GM10248 (cell line): Measurements from ENCODE around the gene CRYGN.

Source experiments
- CTCF ChIA-PET: fragments of 300-600 bp; sonication (Branson Sonifier 250); formaldehyde crosslinking; extraction: SDS; loops from one replicate; lab custom pipeline; 2021; ENCODE audit warnings: antibody characterized with exemption; lab: Yijun Ruan, JAX
- POLR2A ChIA-PET: fragments of 350-650 bp; sonication (Branson Sonifier 250); formaldehyde crosslinking; extraction: SDS; loops from one replicate; lab custom pipeline; 2020; ENCODE audit warnings: antibody characterized with exemption; lab: Yijun Ruan, JAX
- DNase-seq: peaks from one replicate; pipeline ENCODE4 v3.0.0; 2012; ENCODE audit errors: extremely low spot score
- TF ChIP-seq, protein P1 (sequence below): IDR thresholded peaks from 2 replicates; pipeline ENCODE4 v1.5.1; 2012; ENCODE audit warnings: mild to moderate bottlenecking, low read depth; ENCODE audit errors: extremely low read depth, missing control alignments, control extremely low read depth

CRYGN gene

DNA sequence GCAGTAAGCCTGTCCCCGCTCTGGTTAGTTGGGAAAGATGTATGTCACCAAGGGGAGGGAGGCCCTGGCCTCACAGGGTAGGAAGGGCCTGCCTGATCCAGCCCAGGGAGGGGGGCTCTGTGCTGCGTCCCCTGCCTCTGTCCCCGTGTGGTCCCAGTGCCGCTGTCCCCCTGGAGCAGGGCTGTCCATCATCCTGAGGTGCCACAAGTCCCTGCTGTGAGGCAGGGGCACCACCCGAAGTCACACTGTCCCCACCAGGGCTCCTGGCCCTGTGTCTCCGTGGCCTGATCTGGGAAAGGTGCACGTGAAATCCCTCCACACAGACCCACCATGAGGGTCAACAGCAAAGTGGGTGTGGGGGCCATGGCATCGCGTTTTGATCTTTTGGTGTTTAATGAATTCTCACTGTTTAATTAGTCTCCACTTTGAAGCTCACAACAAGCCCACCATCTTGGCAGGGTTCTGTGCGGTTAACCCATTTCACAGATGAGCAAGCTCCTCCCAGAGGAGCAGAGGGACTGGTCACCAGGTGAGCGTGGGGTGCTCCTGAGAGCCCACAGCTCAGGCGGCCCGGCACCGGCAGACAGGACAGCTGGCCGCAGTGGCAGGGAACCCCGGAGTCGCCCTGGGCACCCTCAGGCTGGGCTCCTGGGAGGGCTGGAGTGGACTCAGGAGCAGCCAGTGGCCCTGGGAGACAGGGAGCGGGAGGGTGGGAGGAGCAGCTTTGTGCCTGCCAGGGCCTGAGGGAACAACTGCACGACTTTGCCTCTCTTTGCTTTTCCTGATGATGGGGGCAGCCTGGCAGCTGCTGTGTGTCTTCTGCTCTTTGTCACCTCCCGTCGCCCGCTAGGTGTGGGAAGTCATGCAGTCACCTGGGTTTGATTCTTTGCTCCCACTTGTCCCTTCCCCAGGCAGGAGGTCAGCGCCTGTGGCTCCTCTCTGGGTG, 12.0 kb upstream of the CRYGN start:
- POLR2A ChIA-PET: no interaction called here
- CTCF ChIA-PET: interaction anchor here (0.9 to 3.9 kb wide), 5 partner anchors 11 to 136 kb away, joined by 3 to 33 read pairs (median 7); no protein-coding TSS in a partner anchor
- no peak for DNase-seq
- TF ChIP-seq, protein P1, sequence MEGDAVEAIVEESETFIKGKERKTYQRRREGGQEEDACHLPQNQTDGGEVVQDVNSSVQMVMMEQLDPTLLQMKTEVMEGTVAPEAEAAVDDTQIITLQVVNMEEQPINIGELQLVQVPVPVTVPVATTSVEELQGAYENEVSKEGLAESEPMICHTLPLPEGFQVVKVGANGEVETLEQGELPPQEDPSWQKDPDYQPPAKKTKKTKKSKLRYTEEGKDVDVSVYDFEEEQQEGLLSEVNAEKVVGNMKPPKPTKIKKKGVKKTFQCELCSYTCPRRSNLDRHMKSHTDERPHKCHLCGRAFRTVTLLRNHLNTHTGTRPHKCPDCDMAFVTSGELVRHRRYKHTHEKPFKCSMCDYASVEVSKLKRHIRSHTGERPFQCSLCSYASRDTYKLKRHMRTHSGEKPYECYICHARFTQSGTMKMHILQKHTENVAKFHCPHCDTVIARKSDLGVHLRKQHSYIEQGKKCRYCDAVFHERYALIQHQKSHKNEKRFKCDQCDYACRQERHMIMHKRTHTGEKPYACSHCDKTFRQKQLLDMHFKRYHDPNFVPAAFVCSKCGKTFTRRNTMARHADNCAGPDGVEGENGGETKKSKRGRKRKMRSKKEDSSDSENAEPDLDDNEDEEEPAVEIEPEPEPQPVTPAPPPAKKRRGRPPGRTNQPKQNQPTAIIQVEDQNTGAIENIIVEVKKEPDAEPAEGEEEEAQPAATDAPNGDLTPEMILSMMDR: no peak

GRCh38 chr7:151451156-151451555, 11.2 kb upstream of the CRYGN start:
- TF ChIP-seq, protein P1: no peak
- POLR2A ChIA-PET: no interaction called here
- no peak for DNase-seq
- CTCF ChIA-PET: interaction anchor here (1.3 to 3.9 kb wide), 4 partner anchors 11 to 135 kb away, joined by 3 to 33 read pairs (median 12); no protein-coding TSS in a partner anchor

DNA sequence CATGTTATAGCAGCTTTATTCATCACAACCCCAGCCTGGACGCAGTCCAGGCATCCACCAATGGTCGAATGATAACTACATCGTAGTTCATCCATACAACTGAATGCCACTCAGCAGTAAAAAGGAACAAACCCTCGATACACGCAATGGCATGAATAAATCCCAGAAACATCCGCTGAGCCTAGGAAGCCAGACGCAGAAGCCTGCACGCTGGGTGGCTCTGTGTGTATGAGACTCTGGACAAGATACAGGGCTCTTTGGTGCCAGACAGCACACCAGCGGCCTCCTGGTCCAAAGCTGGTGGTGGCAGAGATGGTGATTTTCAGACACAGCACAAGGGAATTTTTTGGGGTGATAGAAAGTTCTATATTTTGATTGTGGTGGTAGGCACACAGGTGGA, 10.0 kb upstream of the CRYGN start:
- DNase-seq: no peak
- TF ChIP-seq, protein P1: no peak
- ChIA-PET POLR2A (no interaction called here), CTCF (interaction anchor here (0.8 to 3.9 kb wide), 12 partner anchors 11 to 433 kb away, joined by 3 to 77 read pairs (median 6); no protein-coding TSS in a partner anchor)

- DNase-seq: peak; percentile 85
- TF ChIP-seq, protein P1: peak; percentile 74
- CTCF ChIA-PET: interaction anchor here (0.7 to 3.9 kb wide), 47 partner anchors 9 to 435 kb away, joined by 3 to 77 read pairs (median 5); partner anchors contain the start of genes CRYGN and WDR86
- POLR2A ChIA-PET: no interaction called here
Measured at GRCh38 chr7:151448261-151449252, 8.6 kb upstream of the CRYGN start.

DNA sequence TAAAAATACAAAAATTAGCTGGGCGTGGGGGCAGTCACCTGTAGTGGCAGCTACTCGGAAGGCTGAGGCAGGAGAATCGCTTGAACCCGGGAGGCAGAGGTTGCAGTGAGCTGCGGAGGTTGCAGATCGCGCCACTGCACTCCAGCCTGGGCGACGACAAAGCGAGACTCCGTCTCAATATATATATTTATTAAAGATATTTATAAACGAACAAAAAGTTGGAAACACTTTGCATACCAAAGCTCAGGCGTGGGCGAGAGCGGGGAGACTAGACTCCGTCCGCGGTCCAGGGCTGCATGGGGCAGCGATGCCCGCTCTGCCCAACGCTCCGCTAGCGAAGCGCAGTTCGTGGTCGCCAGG, 7.9 kb upstream of the CRYGN start:
- CTCF ChIA-PET: interaction anchor here (0.8 to 3.9 kb wide), 35 partner anchors 8 to 324 kb away, joined by 3 to 77 read pairs (median 6); partner anchors contain the start of genes CRYGN and WDR86
- DNase-seq: no peak
- POLR2A ChIA-PET: no interaction called here
- TF ChIP-seq, protein P1: no peak

DNA sequence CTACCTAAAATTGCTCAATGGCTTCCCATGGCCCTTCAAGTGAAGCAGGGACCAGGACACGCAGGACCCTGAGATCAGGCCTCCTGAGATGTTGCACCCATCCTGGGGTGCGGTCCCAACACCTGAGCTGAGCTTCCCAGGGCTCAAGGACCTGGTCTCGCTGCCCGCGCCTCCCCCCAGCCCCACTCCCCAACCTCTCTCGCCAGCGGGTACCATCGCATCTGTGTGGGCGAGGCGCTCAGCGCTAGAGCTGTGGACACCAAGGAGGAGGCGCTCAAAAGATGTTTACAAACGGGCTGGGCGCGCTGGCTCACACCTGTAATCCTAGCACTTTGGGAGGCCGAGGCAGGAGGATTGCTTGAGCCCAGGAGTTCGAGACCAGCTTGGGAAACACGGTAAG, 7.4 kb upstream of the CRYGN start:
- ChIA-PET POLR2A (no interaction called here), CTCF (interaction anchor here (1.0 to 3.4 kb wide), 14 partner anchors 11 to 201 kb away, joined by 3 to 77 read pairs (median 6); partner anchors contain the start of gene WDR86)
- no peak for DNase-seq
- TF ChIP-seq, protein P1: no peak
